ENCODE measurements around the gene RDM1.

The RDM1 gene

DNA sequence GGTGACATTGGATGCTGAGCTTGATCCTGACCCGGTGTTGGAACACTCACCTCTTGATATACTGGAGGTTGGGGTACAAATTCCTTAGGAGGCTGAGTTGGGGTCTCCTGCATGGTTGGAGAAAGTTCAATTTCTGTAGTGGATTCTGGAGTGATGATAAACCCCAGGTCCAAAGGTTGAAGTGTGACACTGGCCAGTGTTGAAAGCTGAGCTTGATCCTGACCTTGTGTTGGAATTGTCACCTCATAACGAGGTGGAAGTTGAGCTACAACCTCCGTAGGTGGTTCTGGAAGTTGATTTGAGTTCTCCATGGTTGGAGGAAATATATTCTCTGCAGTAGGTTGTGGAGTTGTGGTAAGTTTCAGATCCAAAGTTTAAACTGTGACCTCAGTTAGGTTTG is 21.2 kb downstream of the RDM1 start:
- no peak for DNase-seq (ENCODE audit: low read depth)
- no peak overlapping the region for H3K4me3 ChIP-seq (ENCODE audit: low read length)
- TF ChIP-seq, protein P1, sequence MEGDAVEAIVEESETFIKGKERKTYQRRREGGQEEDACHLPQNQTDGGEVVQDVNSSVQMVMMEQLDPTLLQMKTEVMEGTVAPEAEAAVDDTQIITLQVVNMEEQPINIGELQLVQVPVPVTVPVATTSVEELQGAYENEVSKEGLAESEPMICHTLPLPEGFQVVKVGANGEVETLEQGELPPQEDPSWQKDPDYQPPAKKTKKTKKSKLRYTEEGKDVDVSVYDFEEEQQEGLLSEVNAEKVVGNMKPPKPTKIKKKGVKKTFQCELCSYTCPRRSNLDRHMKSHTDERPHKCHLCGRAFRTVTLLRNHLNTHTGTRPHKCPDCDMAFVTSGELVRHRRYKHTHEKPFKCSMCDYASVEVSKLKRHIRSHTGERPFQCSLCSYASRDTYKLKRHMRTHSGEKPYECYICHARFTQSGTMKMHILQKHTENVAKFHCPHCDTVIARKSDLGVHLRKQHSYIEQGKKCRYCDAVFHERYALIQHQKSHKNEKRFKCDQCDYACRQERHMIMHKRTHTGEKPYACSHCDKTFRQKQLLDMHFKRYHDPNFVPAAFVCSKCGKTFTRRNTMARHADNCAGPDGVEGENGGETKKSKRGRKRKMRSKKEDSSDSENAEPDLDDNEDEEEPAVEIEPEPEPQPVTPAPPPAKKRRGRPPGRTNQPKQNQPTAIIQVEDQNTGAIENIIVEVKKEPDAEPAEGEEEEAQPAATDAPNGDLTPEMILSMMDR (conservative IDR thresholded peaks at IDR 0.05; ENCODE audit: low read length) = no peak

- H3K4me3 ChIP-seq (ENCODE audit: low read length) = no peak overlapping the region
- DNase-seq (ENCODE audit: low read depth) = no peak
- TF ChIP-seq, protein P1 (conservative IDR thresholded peaks at IDR 0.05; ENCODE audit: low read length) = no peak
Measured at GRCh38 chr17:35907691-35908090, 22.9 kb downstream of the RDM1 start.

- TF ChIP-seq, protein P1 (conservative IDR thresholded peaks at IDR 0.05; ENCODE audit: low read length) = no peak
- DNase-seq (ENCODE audit: low read depth) = no peak
Measured at GRCh38 chr17:35906926-35907637, 23.5 kb downstream of the RDM1 start.

DNA sequence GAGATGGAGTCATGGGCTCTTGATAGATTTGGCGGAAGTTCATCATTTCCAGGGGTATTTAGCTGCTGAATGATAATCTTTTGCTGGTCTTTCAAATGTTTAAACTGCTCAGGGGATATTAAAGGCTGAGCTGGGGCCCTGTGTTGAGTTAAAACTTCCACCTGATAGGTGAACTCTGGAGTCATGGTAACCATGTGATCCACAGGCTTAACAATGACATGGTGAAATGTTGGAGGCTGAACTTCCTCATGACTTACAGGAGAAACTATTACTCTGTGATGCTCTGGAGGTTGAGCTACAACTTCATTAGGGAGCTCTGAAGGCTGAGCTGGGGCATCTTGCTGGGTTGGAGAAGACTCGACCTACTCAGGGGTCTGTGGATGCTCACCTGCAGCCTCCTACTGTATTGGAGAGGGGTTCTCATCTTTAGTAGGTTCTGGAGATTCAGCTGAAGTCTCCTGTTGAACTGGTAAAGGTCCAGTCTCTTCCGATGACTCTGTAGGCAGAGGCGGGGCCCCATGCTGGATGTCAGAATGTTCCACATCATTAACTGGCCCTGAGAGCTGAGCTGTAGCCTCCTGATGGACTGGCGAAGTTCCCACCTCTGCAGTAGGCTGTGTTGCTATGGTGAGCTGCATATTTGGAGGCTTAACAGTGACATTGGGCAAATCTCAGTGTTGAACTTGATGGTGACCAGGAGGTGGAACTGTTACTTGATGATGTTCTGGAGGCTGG is 24.2 kb downstream of the RDM1 start:
- H3K4me3 ChIP-seq (ENCODE audit: low read length) = no peak overlapping the region
- no peak for DNase-seq (ENCODE audit: low read depth)
- TF ChIP-seq, protein P1 (conservative IDR thresholded peaks at IDR 0.05; ENCODE audit: low read length) = no peak

More at GRCh38 chr17:35906926-35907637, 23.5 kb downstream of the RDM1 start:
- H3K4me3 ChIP-seq (ENCODE audit: low read length) = no peak overlapping the region

DNA sequence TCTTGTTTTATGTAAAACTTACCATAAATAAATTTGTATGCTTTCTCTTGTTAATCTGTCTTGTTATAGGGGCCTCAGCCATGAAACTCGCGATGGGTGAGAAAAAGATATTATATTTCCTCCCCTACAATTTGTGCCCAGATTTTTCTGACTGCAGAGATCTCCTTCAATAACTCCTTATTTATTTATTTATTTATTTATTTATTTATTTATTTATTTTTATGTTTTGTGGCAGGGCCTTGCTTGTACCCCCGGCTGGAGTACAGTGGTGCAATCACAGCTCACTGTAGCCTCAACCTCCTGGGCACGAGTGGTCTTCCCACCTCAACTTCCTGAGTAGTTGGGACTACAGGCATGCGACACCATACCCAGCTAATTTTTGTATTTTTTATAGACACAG is 27.1 kb downstream of the RDM1 start:
- TF ChIP-seq, protein P1 (conservative IDR thresholded peaks at IDR 0.05; ENCODE audit: low read length) = no peak
- DNase-seq (ENCODE audit: low read depth) = no peak
- no peak overlapping the region for H3K4me3 ChIP-seq (ENCODE audit: low read length)

DNA sequence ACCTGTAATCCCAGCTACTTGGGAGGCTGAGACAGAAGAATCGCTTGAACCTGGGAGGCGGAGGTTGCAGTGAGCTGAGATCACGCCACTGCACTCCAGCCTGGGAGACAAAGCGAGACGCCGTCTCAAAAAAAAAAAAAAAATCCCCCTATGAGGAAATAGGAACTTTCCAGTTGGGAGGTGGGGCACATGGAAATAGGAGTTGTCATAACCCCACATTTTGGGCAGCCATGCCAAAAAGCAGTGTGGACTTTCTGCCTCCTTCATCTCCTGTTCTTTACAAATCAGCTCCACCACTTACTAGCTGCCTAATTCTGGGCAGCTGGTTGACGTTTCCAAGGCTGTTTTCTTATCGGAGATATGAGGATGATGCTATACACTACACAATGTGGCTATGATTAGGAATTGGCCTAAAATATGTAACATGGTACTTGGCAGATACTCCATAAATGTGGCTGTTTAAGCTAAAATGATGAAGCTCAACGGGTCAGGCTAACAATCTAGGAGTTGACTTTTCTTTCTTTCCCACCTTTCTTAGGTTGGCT is 28.9 kb downstream of the RDM1 start:
- TF ChIP-seq, protein P1 (conservative IDR thresholded peaks at IDR 0.05; ENCODE audit: low read length) = no peak
- no peak overlapping the region for H3K4me3 ChIP-seq (ENCODE audit: low read length)
- DNase-seq (ENCODE audit: low read depth) = no peak
